ENCODE data around the gene NRXN2. TPM values are rescaled to one million over a fixed set of nuclear protein-coding genes. Genes with fewer than 3 reads are reported as not detected.
A peak's percentile ranks its signal among the peaks of the same experiment; 100 is the strongest.

The NRXN2 gene
- total and polyA plus RNA-seq, 10 of the 15 experiments (the other 5 are each of a cell fraction or from before 2014, with no cell fraction given) = 0.03 to 1.4 (median 0.23) TPM

- peaks cover 24 to 30% of the 10 kb centered on the region in 2 experiments for H3K36me3 ChIP-seq (ENCODE audit: control insufficient read depth in 2 of 2, insufficient read depth in 2 of 2, low read length in 1 of 2)
- no peak overlapping the region for H3K4me2 ChIP-seq (ENCODE audit: control insufficient read depth, insufficient read depth)
- peak; percentile 17; the same call in 1 of the 2 replicates for TF ChIP-seq PML (IDR thresholded peaks at IDR 0.05; ENCODE audit: low read length)
- no peak for TF ChIP-seq RAD21 (IDR thresholded peaks at IDR 0.05; ENCODE audit: insufficient read depth, low read depth, low read length)
- TF ChIP-seq BCL11A (IDR thresholded peaks at IDR 0.05; ENCODE audit: low read depth, low read length) = 0 out of 2 replicates have a peak, but pooled peaks have one; percentile 7
- 0 out of 2 replicates have a peak, but pooled peaks have one; percentile 14 for TF ChIP-seq MTA2 (IDR thresholded peaks at IDR 0.05; ENCODE audit: low read depth)
- 0 out of 2 replicates have a peak, but pooled peaks have one; percentile 11 for TF ChIP-seq SMAD5 (IDR thresholded peaks at IDR 0.05; ENCODE audit: low read depth)
- TF ChIP-seq FOXM1 (IDR thresholded peaks at IDR 0.05; ENCODE audit: low read depth, low read length) = no peak
- TF ChIP-seq ZBED1 (IDR thresholded peaks at IDR 0.05; ENCODE audit: borderline replicate concordance) = 0 out of 2 replicates have a peak, but pooled peaks have one; percentile 22
- peak; percentile 41; the same call in 1 of the 2 replicates for TF ChIP-seq SPI1 (IDR thresholded peaks at IDR 0.05; ENCODE audit: borderline replicate concordance, insufficient read depth, low read depth, low read length)
- TF ChIP-seq POLR2A (IDR thresholded peaks at IDR 0.05; ENCODE audit: low read depth, low read length) = peak; percentile 85
- SMC1A ChIA-PET (ENCODE audit: uncharacterized antibody, unreplicated experiment) = interaction anchor here (1.0 to 2.9 kb wide), 6 partner anchors 9 to 74 kb away, joined by 3 to 18 read pairs (median 4); partner anchors contain the start of gene RASGRP2
- H3K9me3 ChIP-seq (replicated peaks; ENCODE audit: control insufficient read depth, insufficient read depth, low read length) = no peaks in the 10 kb centered on the region
- peak; percentile 52 for FAIRE-seq
- POLR2A ChIA-PET = interaction anchor here (1.0 to 1.6 kb wide), 5 partner anchors 8 to 23 kb away, joined by 3 to 6 read pairs (median 3); partner anchors contain the start of gene SF1
- no peak overlapping the region for H3K4me3 ChIP-seq
- ATAC-seq = peak; percentile 14
- no peak overlapping the region for H2AFZ ChIP-seq (ENCODE audit: control insufficient read depth, low read depth, low read length)
- 26% methylated on average over 13 of the region's 13 CpGs for WGBS (ENCODE audit: insufficient coverage, insufficient replicate concordance, low lambda C conversion rate, missing lambda C conversion rate)
- no peak for DNase-seq (ENCODE audit: low read depth, low spot score)
- RAD21 ChIA-PET (ENCODE audit: unreplicated experiment) = interaction anchor here (1.0 to 1.4 kb wide), 2 partner anchors 10 to 19 kb away, joined by 4 to 5 read pairs; partner anchors contain the start of gene RASGRP2
- peaks cover 19% of the 10 kb centered on the region for H4K20me1 ChIP-seq (ENCODE audit: control insufficient read depth, insufficient read depth)
- CTCF ChIA-PET = interaction anchor here (0.9 to 2.5 kb wide), 9 partner anchors 9 to 445 kb away, joined by 3 to 16 read pairs (median 4); partner anchors contain the start of genes PRDX5, RASGRP2, SF1 and TRMT112
- intact Hi-C loops (cut with micrococcal nuclease; ENCODE audit: unreplicated experiment) = no loop called here
- H3K27me3 ChIP-seq (replicated peaks in 1 of 2; ENCODE audit: control insufficient read depth in 2 of 2, insufficient read depth in 2 of 2, low read length in 1 of 2) = no peaks in the 10 kb centered on the region
- BruUV-seq (replicated peaks) = no TSS peak
- H3K9ac ChIP-seq (ENCODE audit: control insufficient read depth, insufficient read depth, low read length) = no peak overlapping the region
- H3K27ac ChIP-seq (ENCODE audit: control insufficient read depth, insufficient read depth) = no peak overlapping the region
- H3K79me2 ChIP-seq (ENCODE audit: control insufficient read depth, insufficient read depth, low read length) = peaks cover 2% of the 10 kb centered on the region; the same call in 1 of the 2 replicates
- in situ Hi-C loops (cut with MboI) = no loop called here
- H3K4me1 ChIP-seq (ENCODE audit: control insufficient read depth, insufficient read depth, low read length) = peaks cover 17% of the 10 kb centered on the region
Observed at GRCh38 chr11:64762674-64763525, 39.9 kb upstream of the NRXN2 start.
